PFSK-1 (cell line): Measurements from ENCODE around the gene DDX47.

Source experiments
- FOXP2 ChIP-seq: optimal IDR thresholded peaks from 2 replicates; pipeline ENCODE3; 2011; ENCODE audit warnings: borderline replicate concordance, control low read depth, inconsistent platforms; ENCODE audit not compliant: insufficient read depth; ENCODE audit errors: extremely low read length, extremely low read depth
- POLR2AphosphoS5 ChIP-seq: IDR thresholded peaks from 2 replicates; pipeline ENCODE4 v1.6.1; 2012; ENCODE audit warnings: low read depth, mild to moderate bottlenecking, control low read depth, low read length, moderate library complexity
- SIN3A ChIP-seq: IDR thresholded peaks from 2 replicates; pipeline ENCODE4 v1.6.1; 2012; ENCODE audit warnings: mild to moderate bottlenecking, low read length, moderate library complexity, borderline replicate concordance; ENCODE audit not compliant: insufficient read depth
- TAF1 ChIP-seq: IDR thresholded peaks from 2 replicates; pipeline ENCODE4 v1.6.1; 2012; ENCODE audit warnings: low read length, control low read depth, borderline replicate concordance; ENCODE audit not compliant: insufficient read depth
- TF ChIP-seq, protein P1 (sequence below), 2 experiments: IDR thresholded peaks; 2 replicates each; pipeline versions ENCODE4 v1.6.1 to v1.8.0; 2011 to 2012; ENCODE audit warnings: low read depth in 2 of 2, low read length in 2 of 2, control low read depth in 1 of 2, inconsistent platforms in 1 of 2, mild to moderate bottlenecking in 1 of 2, moderate library complexity in 1 of 2; ENCODE audit not compliant: insufficient read depth in 1 of 2

Gene DDX47

GRCh38 chr12:12800406-12801180 lies 12.6 kb upstream of the DDX47 start:
- TF ChIP-seq FOXP2 (no peak), POLR2AphosphoS5 (no peak), SIN3A (no peak), TAF1 (no peak)
- TF ChIP-seq, protein P1, sequence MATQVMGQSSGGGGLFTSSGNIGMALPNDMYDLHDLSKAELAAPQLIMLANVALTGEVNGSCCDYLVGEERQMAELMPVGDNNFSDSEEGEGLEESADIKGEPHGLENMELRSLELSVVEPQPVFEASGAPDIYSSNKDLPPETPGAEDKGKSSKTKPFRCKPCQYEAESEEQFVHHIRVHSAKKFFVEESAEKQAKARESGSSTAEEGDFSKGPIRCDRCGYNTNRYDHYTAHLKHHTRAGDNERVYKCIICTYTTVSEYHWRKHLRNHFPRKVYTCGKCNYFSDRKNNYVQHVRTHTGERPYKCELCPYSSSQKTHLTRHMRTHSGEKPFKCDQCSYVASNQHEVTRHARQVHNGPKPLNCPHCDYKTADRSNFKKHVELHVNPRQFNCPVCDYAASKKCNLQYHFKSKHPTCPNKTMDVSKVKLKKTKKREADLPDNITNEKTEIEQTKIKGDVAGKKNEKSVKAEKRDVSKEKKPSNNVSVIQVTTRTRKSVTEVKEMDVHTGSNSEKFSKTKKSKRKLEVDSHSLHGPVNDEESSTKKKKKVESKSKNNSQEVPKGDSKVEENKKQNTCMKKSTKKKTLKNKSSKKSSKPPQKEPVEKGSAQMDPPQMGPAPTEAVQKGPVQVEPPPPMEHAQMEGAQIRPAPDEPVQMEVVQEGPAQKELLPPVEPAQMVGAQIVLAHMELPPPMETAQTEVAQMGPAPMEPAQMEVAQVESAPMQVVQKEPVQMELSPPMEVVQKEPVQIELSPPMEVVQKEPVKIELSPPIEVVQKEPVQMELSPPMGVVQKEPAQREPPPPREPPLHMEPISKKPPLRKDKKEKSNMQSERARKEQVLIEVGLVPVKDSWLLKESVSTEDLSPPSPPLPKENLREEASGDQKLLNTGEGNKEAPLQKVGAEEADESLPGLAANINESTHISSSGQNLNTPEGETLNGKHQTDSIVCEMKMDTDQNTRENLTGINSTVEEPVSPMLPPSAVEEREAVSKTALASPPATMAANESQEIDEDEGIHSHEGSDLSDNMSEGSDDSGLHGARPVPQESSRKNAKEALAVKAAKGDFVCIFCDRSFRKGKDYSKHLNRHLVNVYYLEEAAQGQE (IDR thresholded peaks at IDR 0.05; ENCODE audit: insufficient read depth in 1 of 2, low read depth in 2 of 2, low read length in 2 of 2) = no peak

DNA sequence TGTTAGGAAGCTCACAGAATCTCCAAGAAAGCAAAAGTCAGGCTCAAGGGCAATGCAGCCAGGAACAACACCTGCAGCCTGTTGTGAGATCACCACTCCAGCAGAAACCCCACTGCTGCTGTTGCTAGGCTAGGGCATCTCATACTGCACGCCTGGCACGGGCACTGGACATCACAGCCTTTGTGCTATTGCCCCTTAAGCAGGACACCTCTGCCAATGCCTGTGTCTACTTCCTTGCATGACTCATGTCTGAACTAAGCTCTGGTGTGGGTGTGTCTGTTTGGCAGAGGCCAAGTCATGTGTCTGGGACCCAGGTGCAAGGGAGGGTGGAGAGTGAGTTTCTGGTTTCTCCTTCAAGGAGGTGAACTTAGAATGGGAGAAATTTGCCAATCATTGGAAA lies 10.0 kb upstream of the DDX47 start:
- TF ChIP-seq, protein P1 (IDR thresholded peaks at IDR 0.05; ENCODE audit: insufficient read depth in 1 of 2, low read depth in 2 of 2, low read length in 2 of 2) = no peak
- TF ChIP-seq POLR2AphosphoS5 (no peak), SIN3A (peak; percentile 49; the same call in 1 of the 2 replicates), TAF1 (no peak), FOXP2 (no peak)

DNA sequence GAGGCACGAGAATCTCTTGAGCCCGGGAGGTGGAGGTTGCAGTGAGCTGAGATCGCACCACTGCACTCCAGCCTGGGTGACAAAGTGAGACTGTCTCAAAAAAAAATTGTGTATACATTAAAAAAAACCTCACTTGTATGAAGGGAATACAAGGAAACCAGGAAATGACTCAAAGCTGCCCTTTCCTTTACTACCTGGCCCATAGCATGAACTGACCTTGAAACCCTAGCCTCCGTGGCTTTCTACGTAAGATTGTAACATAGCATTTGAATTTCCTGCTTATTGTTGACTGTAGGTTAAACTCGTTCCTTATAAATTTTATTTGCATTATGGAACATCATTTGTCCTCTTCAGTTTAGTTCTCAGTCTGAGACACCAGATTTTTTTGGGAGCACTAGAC lies 9.1 kb upstream of the DDX47 start:
- TF ChIP-seq, protein P1 (IDR thresholded peaks at IDR 0.05; ENCODE audit: insufficient read depth in 1 of 2, low read depth in 2 of 2, low read length in 2 of 2) = no peak
- TF ChIP-seq SIN3A = no peak
- TF ChIP-seq TAF1 = no peak
- no peak for TF ChIP-seq FOXP2
- no peak for TF ChIP-seq POLR2AphosphoS5

GRCh38 chr12:12804432-12804886 lies 8.7 kb upstream of the DDX47 start:
- TF ChIP-seq TAF1 (no peak), FOXP2 (no peak), SIN3A (no peak), POLR2AphosphoS5 (no peak)
- TF ChIP-seq, protein P1 (IDR thresholded peaks at IDR 0.05; ENCODE audit: insufficient read depth in 1 of 2, low read depth in 2 of 2, low read length in 2 of 2) = no peak
